Measurements from ENCODE around the gene TPTE2. TPM values are rescaled to one million over a fixed set of nuclear protein-coding genes. Genes with fewer than 3 reads are reported as not detected.
"Not testable (repeated sequence)": the region's sequence is repeated elsewhere in the genome, so short reads cannot be mapped to it uniquely, and the experiment has no call there.

The TPTE2 gene
- polyA plus RNA-seq (2012; ENCODE audit: missing spikeins) = 0.21 TPM

DNA sequence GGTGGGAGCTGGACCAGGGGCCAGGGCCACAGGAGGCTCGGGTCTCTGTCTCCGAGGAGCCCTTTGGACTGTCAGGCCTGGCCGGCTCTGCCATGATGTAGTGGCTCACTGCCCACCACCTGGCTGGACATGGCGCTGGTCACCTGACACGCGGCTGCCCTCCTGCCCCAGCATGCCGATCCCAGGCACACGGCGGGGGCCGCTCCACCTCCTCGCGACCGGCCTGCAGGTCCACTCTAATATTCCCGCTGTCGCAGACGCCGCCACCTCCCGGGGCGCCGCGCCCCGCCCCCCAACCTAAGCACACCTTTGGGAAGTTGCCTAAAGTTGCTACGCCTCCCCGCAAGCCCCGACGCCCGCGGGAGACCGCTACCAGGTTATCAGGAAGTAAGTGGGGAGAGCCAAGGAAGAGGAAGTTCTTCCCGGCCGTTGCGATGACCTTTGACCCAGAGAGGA, at the start of gene TPTE2:
Gene TPTE2 (minus strand): TSS at position 406 of the 456 bp plus-strand sequence. CDS start 58,298 bp downstream, outside the sequence.
- FAIRE-seq; DNase-seq (ENCODE audit: insufficient read length): not testable (repeated sequence)

DNA sequence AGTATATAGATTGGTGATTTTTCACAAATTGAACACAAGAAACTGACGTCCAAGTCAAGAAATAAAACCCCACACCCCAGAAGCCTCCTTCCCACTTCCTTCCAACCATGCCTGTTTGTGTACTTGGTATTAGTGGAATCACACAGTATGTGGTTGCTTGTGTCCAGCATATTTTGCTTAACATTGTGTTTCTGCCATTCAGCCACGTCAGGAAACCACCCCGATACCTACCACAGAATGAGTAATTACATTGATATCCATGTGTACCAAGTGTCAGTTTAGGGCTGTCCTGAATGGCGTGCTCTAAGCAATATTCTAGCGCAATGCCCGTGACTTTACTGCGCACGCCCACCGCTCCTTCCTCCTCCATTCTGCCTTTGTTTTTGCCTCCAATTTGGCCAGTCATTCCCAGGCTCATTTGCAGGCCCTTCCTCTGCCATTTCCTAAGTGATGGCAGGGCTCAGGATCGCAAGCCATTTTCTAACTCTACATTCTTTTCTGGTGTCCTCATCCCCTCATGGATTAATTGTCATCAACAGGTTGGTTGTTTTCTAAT, 46.3 kb upstream of the TPTE2 start:
- TF ChIP-seq TAF1 (IDR thresholded peaks at IDR 0.05; ENCODE audit: borderline replicate concordance, low read depth, low read length) (no peak), POLR2AphosphoS5 (IDR thresholded peaks at IDR 0.05; ENCODE audit: low read depth, low read length) (no peak), POLR2A (IDR thresholded peaks at IDR 0.05; ENCODE audit: low read depth, low read length) (no peak)
- DNase-seq (ENCODE audit: insufficient read length) (no peak), FAIRE-seq (no peak)

DNA sequence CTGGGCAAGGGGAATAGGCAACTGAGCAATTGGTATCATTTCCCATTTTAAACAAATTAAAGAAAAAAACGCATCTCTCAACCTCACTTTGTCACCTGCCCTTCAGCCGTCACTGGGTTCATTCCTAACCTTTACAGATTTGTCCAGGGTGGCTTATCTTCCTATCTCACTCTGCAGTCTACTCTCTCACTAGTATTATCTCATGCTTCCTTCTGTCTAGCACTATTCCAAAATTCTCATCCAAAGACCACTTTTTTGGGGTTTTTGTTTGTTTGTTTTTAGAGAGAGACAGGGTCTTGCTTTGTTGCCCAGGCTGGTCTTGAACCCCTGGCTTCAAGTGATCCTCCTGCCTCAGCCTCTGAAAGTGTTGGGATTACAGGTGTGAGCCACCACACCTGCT, 45.4 kb upstream of the TPTE2 start:
- TF ChIP-seq POLR2AphosphoS5 (IDR thresholded peaks at IDR 0.05; ENCODE audit: low read depth, low read length) (no peak), TAF1 (IDR thresholded peaks at IDR 0.05; ENCODE audit: borderline replicate concordance, low read depth, low read length) (no peak), POLR2A (IDR thresholded peaks at IDR 0.05; ENCODE audit: low read depth, low read length) (no peak)
- no peak for FAIRE-seq
- DNase-seq (ENCODE audit: insufficient read length) = no peak

DNA sequence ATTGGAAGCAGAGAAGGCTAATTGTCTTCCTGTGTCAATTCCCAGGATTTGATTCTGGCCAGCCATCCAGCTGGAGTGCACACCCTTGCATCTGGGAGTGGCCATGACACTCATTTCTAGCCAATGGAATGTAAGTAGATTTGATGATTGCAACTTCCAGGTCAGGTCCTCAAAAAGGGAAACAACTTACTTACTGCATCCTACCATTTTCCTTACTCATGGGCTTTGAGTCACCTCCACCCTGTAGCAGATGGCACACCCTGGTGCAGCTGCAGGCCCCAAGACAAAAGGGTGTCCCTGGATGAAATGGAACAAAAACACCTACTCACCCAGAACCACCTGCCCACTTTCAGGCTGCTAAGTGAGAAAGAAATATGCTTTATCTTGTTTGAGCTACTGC, 44.8 kb upstream of the TPTE2 start:
- TF ChIP-seq POLR2AphosphoS5 (IDR thresholded peaks at IDR 0.05; ENCODE audit: low read depth, low read length) = no peak
- TF ChIP-seq TAF1 (IDR thresholded peaks at IDR 0.05; ENCODE audit: borderline replicate concordance, low read depth, low read length) = no peak
- no peak for TF ChIP-seq POLR2A (IDR thresholded peaks at IDR 0.05; ENCODE audit: low read depth, low read length)
- FAIRE-seq = no peak
- no peak for DNase-seq (ENCODE audit: insufficient read length)

DNA sequence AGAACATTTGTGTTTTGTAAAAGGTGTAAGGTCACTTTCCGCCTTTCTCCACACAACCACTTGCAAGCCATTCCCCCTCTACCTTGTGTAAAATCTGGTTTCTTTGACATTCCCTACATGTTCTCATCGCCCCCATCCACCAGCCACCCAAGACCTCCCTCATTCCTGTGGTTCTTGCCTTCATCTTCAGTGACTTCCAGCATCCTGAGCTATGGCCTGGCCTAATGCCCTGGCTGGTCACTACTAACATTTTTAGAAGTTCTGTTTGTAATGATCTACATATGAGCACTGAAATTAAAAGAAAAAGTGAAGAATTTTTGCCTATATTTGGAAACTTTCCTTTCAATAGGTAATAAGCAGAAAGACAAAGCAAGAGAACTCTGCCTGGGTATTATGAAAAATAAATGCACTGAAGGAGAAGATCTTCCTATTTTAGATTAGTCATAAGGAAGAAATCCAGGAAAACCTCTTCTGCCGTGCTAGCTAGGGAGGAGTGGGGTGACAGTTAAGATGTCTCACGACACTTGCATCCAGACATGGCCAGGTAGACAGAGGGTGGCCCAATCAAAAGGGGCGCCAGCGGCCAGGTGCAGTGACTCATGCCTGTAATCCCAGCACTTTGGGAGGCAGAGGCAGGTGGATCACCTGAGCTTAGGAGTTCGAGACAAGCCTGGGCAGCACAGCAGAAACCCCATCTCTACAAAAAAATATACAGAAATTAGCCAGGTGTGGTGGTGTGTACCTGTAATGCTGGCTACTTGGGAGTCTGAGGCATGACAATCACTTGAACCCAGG, 44.0 kb upstream of the TPTE2 start:
- FAIRE-seq (no peak), DNase-seq (ENCODE audit: insufficient read length) (no peak)

DNA sequence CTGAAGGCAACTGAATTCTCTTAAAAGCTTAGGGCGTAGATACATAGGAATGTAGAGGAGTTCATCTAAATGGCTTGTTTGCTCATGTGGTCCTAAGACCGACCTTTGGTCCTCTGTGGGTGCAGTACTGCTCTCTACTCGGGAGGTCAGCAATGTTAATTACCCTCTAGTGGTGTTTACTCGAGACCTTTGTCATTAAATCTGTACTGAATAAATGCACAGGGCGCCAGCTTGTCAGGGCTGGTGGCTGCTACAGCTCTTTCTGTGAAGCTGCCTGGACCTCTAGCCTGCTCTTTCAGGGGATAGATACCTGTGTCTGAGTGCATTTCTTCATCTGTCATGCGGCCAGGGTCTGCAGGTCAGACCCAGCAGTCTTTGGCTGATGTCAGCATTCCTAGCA, 43.0 kb upstream of the TPTE2 start:
- FAIRE-seq (no peak), DNase-seq (ENCODE audit: insufficient read length) (no peak)
- TF ChIP-seq TAF1 (IDR thresholded peaks at IDR 0.05; ENCODE audit: borderline replicate concordance, low read depth, low read length) (no peak), POLR2AphosphoS5 (IDR thresholded peaks at IDR 0.05; ENCODE audit: low read depth, low read length) (no peak), POLR2A (IDR thresholded peaks at IDR 0.05; ENCODE audit: low read depth, low read length) (no peak)

More for the DNA sequence above, 44.0 kb upstream of the TPTE2 start:
- no peak for TF ChIP-seq TAF1 (IDR thresholded peaks at IDR 0.05; ENCODE audit: borderline replicate concordance, low read depth, low read length)
- no peak for TF ChIP-seq POLR2A (IDR thresholded peaks at IDR 0.05; ENCODE audit: low read depth, low read length)
- no peak for TF ChIP-seq POLR2AphosphoS5 (IDR thresholded peaks at IDR 0.05; ENCODE audit: low read depth, low read length)

DNA sequence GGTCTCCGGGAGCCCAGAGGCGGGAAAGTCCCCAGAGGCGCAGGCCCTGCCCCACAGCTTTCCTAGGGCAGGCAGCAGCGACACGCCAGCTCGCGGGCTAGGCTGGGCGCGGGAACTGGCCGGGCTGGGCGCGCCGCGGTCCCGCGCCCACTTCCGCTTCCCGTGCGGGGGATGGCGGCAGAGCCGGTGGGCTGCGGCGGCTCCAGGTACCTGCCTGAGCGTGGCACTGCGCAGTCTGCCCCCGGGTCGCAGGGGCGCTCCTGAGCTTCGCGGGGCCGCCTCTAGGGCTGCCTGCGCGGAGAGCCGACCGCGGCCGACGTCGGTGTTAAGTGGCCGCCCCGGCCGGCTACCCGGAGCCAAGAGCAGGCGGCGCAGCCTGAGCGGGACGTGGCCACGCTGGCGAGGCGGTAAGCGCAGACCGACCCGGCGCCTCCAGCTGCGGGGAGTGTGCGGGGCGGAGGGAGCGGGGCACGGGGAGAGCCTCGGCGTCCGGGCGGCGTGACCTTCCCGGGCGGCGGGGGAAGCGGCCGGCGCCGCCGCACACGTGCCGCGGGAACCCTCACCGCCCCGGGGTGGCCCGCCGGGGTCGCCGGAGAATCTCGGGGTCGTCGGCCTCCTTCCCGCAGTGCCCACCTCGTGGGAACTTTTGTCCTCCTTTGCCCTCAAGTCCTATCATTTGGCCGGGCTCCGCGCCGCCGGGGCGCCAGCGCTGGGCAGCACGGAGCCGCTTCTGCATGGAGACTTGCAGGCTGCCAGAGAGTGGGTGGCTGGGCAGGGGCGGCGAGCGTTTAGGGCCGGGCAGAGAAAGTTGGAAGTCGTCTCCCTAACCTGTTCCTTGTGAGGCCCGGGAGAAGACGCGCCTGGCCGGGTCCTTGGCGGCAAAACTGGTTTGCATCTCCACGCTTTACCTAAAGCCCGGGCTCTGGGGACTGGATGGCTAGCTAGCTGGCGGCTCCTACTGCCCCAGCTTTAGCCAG, 40.7 kb upstream of the TPTE2 start:
- DNase-seq (ENCODE audit: insufficient read length) = peak; percentile 73
- FAIRE-seq = no peak
- TF ChIP-seq POLR2AphosphoS5 (IDR thresholded peaks at IDR 0.05; ENCODE audit: low read depth, low read length) (no peak), POLR2A (IDR thresholded peaks at IDR 0.05; ENCODE audit: low read depth, low read length) (no peak; the same call in 1 of the 2 replicates), TAF1 (IDR thresholded peaks at IDR 0.05; ENCODE audit: borderline replicate concordance, low read depth, low read length) (no peak)

DNA sequence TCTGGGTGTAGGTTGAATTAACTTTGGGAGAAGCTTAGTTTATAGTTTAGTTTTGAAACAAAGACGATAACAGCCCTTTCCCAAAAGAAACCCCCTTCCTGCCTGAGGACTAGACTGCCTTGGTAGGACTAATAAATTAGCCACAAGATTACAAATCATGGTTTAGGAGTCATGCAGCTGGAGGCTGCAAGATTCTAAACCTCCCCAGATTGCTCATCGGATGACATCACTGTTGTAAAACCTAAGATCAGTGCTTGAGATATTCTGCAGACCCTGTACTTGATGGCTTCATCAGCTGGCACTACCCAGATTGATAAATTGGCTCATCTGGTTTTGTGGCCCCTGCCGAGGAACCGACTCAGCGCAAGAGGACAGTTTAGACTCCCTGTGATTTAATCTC, 36.2 kb upstream of the TPTE2 start:
- TF ChIP-seq TAF1 (IDR thresholded peaks at IDR 0.05; ENCODE audit: borderline replicate concordance, low read depth, low read length) = no peak
- TF ChIP-seq POLR2A (IDR thresholded peaks at IDR 0.05; ENCODE audit: low read depth, low read length) = no peak
- TF ChIP-seq POLR2AphosphoS5 (IDR thresholded peaks at IDR 0.05; ENCODE audit: low read depth, low read length) = no peak
- FAIRE-seq = no peak
- no peak for DNase-seq (ENCODE audit: insufficient read length)

DNA sequence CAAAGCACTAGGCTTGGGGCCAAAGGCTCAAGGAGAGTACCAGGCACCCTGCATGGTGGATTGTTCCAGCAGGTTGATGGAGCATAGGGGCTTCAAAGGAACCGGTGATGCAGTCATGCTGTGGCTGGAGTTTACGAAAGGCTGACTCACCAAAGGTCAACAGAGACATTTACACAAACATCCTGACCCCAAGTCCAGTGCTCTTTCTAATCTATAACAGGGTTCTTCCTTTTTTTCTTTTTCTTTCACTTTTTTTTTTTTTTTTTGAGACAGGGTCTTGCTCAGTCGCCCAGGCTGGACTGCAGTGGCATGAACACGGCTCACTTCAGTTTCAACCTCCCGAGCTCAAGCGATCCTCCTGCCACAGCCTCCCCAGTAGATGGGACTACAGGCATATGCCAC, 35.6 kb upstream of the TPTE2 start:
- no peak for TF ChIP-seq POLR2AphosphoS5 (IDR thresholded peaks at IDR 0.05; ENCODE audit: low read depth, low read length)
- no peak for TF ChIP-seq POLR2A (IDR thresholded peaks at IDR 0.05; ENCODE audit: low read depth, low read length)
- TF ChIP-seq TAF1 (IDR thresholded peaks at IDR 0.05; ENCODE audit: borderline replicate concordance, low read depth, low read length) = no peak
- no peak for DNase-seq (ENCODE audit: insufficient read length)
- no peak for FAIRE-seq

DNA sequence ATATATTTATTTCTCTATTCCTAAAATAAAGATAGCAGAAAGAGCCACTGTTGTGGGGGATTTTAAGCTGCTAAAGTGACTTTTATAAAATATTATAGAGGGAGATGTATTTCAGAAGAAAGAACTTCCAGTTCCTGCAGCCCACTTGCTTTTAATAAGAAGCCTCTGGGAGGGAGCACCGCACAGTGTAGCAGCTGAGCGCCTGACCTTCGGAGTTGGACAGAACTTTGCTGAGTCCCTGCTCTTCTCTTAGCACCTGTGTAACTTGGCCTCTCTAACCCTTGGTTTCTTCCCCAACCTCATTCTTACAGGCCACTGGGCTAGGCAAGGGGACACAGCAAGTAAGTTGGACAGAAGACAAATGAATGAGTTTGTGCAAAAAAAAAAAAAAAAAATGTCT, 34.8 kb upstream of the TPTE2 start:
- no peak for FAIRE-seq
- TF ChIP-seq POLR2AphosphoS5 (IDR thresholded peaks at IDR 0.05; ENCODE audit: low read depth, low read length) = no peak
- no peak for DNase-seq (ENCODE audit: insufficient read length)

DNA sequence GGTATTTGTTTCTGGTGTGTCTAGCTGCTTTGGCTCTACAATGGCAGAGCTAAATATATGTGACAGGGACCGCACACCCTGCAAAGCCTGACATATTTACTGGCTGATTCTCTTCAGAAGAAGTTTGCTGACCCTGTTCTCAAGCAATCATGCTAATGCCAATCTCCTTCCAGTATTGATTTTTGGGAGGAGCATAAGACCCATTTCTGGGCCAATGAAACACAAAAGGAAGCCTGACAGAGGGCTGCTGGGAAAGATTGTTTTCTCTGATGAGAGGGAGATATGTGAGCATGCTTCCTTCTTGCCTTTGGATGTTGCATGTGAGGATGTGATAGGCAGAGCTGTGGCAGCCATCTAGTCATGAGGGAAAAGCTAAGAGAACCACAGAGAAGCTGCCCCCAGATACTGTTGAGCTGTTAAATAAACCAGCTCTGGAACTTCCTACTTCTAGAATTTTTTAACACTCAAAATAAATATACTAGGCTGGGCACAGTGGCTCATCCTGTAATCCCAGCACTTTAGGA, 31.4 kb upstream of the TPTE2 start:
- no peak for TF ChIP-seq POLR2A (IDR thresholded peaks at IDR 0.05; ENCODE audit: low read depth, low read length)
- TF ChIP-seq TAF1 (IDR thresholded peaks at IDR 0.05; ENCODE audit: borderline replicate concordance, low read depth, low read length) = no peak
- TF ChIP-seq POLR2AphosphoS5 (IDR thresholded peaks at IDR 0.05; ENCODE audit: low read depth, low read length) = no peak
- FAIRE-seq (no peak), DNase-seq (ENCODE audit: insufficient read length) (no peak)

Data from GM12892 (cell line).